Mucosa of descending colon (tissue), 3 donors: Measurements from ENCODE around the gene LYZ. TPM values are rescaled to one million over a fixed set of nuclear protein-coding genes. Genes with fewer than 3 reads are reported as not detected.

Experiments
- ATAC-seq: fragments of 200-7000 bp; cut with Tn5 transposase; one replicate; pipeline ENCODE4 v1.9.1; 2020; ENCODE audit warnings: mild to moderate bottlenecking, moderate library complexity
- DNase-seq, 3 donors: peaks; one replicate each; pipeline ENCODE4 v3.0.0-alpha.2; 2020
- H3K36me3 ChIP-seq: fragments of 200-600 bp; one replicate; pipeline ENCODE4 v1.8.0; 2021; ENCODE audit warnings: low read depth, mild to moderate bottlenecking
- H3K4me1 ChIP-seq: fragments of 200-600 bp; one replicate; pipeline ENCODE4 v1.8.0; 2021; ENCODE audit warnings: low read depth, mild to moderate bottlenecking
- H3K4me3 ChIP-seq: fragments of 200-600 bp; one replicate; pipeline ENCODE4 v1.8.0; 2021; ENCODE audit warnings: mild to moderate bottlenecking
- H3K9me3 ChIP-seq: fragments of 200-600 bp; one replicate; pipeline ENCODE4 v1.8.0; 2021; ENCODE audit warnings: mild to moderate bottlenecking
- CTCF ChIP-seq: fragments of 200-600 bp; IDR thresholded peaks from one replicate; pipeline ENCODE4 v1.8.0; 2022; ENCODE audit warnings: antibody characterized with exemption, mild to moderate bottlenecking
- intact Hi-C, 2 donors: fragments of 100-400 bp; cut with DNase I in 1 of 2; cut with micrococcal nuclease in 1 of 2; formaldehyde crosslinking; loops; one replicate each; pipeline versions ENCODE4 v1.11.0 to v1.11.1; 2022; cut with DNase I, micrococcal nuclease
- total RNA-seq, 3 donors: library from RNA; stranded (reverse); fragmentation: NEBNext Ultra II Directional in 2 of 3; extraction: Animal tissue kit (Norgen Biotek cat#: 25700) in 2 of 3; gene quantifications; one replicate each; pipeline versions ENCODE4 v1.2.1 to v1.2.4, GENCODE V29; 2021 to 2023
- donor health status: DM: no; HTN: no; CAD: no; lungs with moderate emphysema.
- donor health status: DM: no; HTN: no; CAD: no.
- donor health status: DM: no; HTN: yes; CAD: no.

The LYZ gene
- total RNA-seq, 3 donors from 2014 or later: 47.7 to 118 (median 55.2) TPM

GRCh38 chr12:69330475-69331473, 17.4 kb upstream of the LYZ start:
- peak; percentile 78 to 82 (median 79) for DNase-seq
- peak; percentile 88 for ATAC-seq
- Histone ChIP-seq H3K9me3 (no peaks in the 10 kb centered on the region), H3K4me1 (peaks cover 19% of the 10 kb centered on the region), H3K4me3 (no peak overlapping the region), H3K36me3 (no peaks in the 10 kb centered on the region)
- no peak for TF ChIP-seq CTCF
- intact Hi-C loops: no loop called here

GRCh38 chr12:69331519-69331908, 16.7 kb upstream of the LYZ start:
- H3K9me3 ChIP-seq: no peaks in the 10 kb centered on the region
- intact Hi-C loops: no loop called here
- H3K4me1 ChIP-seq: peaks cover 19% of the 10 kb centered on the region
- ATAC-seq (peak; percentile 50), DNase-seq (peak in 1 of 3 donors; percentile 29)
- no peaks in the 10 kb centered on the region for H3K36me3 ChIP-seq
- TF ChIP-seq CTCF: no peak
- peak overlapping the region; percentile 2 for H3K4me3 ChIP-seq

- Histone ChIP-seq H3K36me3 (no peaks in the 10 kb centered on the region), H3K9me3 (no peaks in the 10 kb centered on the region), H3K4me3 (no peak overlapping the region), H3K4me1 (peaks cover 19% of the 10 kb centered on the region)
- intact Hi-C loops: no loop called here
- TF ChIP-seq CTCF: no peak
- DNase-seq (peak in 2 of 3 donors; percentile 24 to 42), ATAC-seq (peak; percentile 5)
Observed at GRCh38 chr12:69331909-69332684, 16.1 kb upstream of the LYZ start.

- Histone ChIP-seq H3K36me3 (no peaks in the 10 kb centered on the region), H3K9me3 (no peaks in the 10 kb centered on the region), H3K4me3 (no peak overlapping the region), H3K4me1 (peaks cover 19% of the 10 kb centered on the region)
- no peak for TF ChIP-seq CTCF
- intact Hi-C loops: no loop called here
- DNase-seq (peak in 1 of 3 donors; percentile 6), ATAC-seq (no peak)
Observed at GRCh38 chr12:69332815-69333358, 15.3 kb upstream of the LYZ start.

- DNase-seq: no peak
- H3K4me3 ChIP-seq: no peak overlapping the region
- peaks cover 19% of the 10 kb centered on the region for H3K4me1 ChIP-seq
- no peaks in the 10 kb centered on the region for H3K9me3 ChIP-seq
- intact Hi-C loops: no loop called here
- no peaks in the 10 kb centered on the region for H3K36me3 ChIP-seq
- no peak for ATAC-seq
- TF ChIP-seq CTCF: no peak
Observed at GRCh38 chr12:69334158-69334557, 14.0 kb upstream of the LYZ start.
